ENCODE results near the gene PIK3CD. TPM values are rescaled to one million over a fixed set of nuclear protein-coding genes. Genes with fewer than 3 reads are reported as not detected.
A peak's percentile ranks its signal among the peaks of the same experiment; 100 is the strongest.

Gene PIK3CD
- total RNA-seq, 2 experiments from 2014 or later, result 13.6 to 37.1 TPM

- peak overlapping the region; percentile 86 for H3K4me2 ChIP-seq (ENCODE audit: low read length)
- no peaks in the 10 kb centered on the region for H4K20me1 ChIP-seq (ENCODE audit: insufficient read depth, low read length)
- no peak overlapping the region for H3K4me3 ChIP-seq (ENCODE audit: low read depth, low read length, poor library complexity, severe bottlenecking)
- peak; percentile 18 for DNase-seq (ENCODE audit: low spot score)
- no peaks in the 10 kb centered on the region for H3K9me3 ChIP-seq (ENCODE audit: low read length)
- no peaks in the 10 kb centered on the region for H3K36me3 ChIP-seq (ENCODE audit: insufficient read depth, low read length)
- H3K4me1 ChIP-seq (ENCODE audit: insufficient read depth, low read length, poor library complexity, severe bottlenecking), result peaks cover 51% of the 10 kb centered on the region
- H2AFZ ChIP-seq (ENCODE audit: low read length), result peak overlapping the region; percentile 57; the same call in 1 of the 2 replicates
- TF ChIP-seq EZH2phosphoT487 (IDR thresholded peaks at IDR 0.05; ENCODE audit: borderline replicate concordance, low read depth, low read length) (no peak), CTCF (conservative IDR thresholded peaks at IDR 0.05; ENCODE audit: low read length) (no peak)
- peak overlapping the region; percentile 42 for H3K27ac ChIP-seq (ENCODE audit: low read depth, low read length, poor library complexity, severe bottlenecking)
- H3K9me2 ChIP-seq (ENCODE audit: insufficient read depth, low read length), result no peaks in the 10 kb centered on the region
- no TSS peak for BruUV-seq (replicated peaks)
- intact Hi-C loops (cut with micrococcal nuclease; ENCODE audit: unreplicated experiment), result loop anchor here (2.0 kb wide), 2 partner anchors 33 to 63 kb away; no protein-coding TSS in a partner anchor
- ChIA-PET POLR2A (interaction anchor here (0.6 to 1.6 kb wide), 14 partner anchors 11 to 1141 kb away, joined by 3 to 8 read pairs (median 3); no protein-coding TSS in a partner anchor), CTCF (ENCODE audit: unreplicated experiment) (interaction anchor here (1.2 kb wide), 2 partner anchors 23 to 39 kb away, joined by 3 read pairs; no protein-coding TSS in a partner anchor)
- no peaks in the 10 kb centered on the region for H3K79me2 ChIP-seq (ENCODE audit: insufficient read depth, low read depth, low read length)
Observed at GRCh38 chr1:9653491-9654050, 2.0 kb downstream of the PIK3CD start.

DNA sequence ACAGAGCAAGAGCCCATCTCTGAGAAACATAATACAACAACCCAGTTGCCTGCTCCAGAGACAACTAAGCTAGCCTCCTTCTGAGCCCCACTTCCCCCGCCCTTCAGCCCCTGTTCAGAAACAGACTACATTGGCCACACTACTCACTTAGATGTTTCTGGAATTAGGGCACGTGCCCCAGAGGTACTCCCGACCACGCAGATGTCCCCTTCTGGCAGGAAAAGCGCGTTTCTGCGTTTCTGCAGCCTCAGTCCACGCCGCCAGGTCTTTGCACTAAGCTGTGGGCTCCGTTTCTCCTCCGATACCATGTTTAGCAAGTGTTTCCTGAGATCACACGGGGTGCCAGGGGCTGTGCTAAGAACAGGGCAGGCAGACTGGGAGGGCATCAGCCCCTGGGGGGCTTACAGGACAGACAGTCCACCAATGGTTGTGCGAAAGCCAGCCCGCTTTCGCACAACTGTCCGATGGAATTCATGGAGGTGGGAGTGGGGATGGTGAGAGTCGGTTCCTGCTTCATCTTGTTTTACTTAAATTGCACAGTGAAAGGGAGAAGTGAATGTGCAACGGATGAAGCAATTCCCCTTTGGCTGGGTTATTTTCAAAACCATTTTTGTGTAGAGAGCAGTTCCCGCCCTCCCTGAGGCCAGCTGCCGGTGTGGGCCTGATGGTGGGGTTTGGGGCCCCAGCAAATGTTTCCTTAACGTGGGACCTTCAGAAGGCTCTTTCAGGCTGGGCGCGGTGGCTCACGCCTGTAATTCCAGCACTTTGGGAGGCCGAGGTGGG is 2.7 kb downstream of the PIK3CD start:
- Histone ChIP-seq H3K4me2 (ENCODE audit: low read length) (peak overlapping the region; percentile 86), H3K4me1 (ENCODE audit: insufficient read depth, low read length, poor library complexity, severe bottlenecking) (peaks cover 51% of the 10 kb centered on the region), H3K9me2 (ENCODE audit: insufficient read depth, low read length) (no peaks in the 10 kb centered on the region), H3K4me3 (ENCODE audit: low read depth, low read length, poor library complexity, severe bottlenecking) (peak overlapping the region; percentile 5), H3K36me3 (ENCODE audit: insufficient read depth, low read length) (no peaks in the 10 kb centered on the region), H2AFZ (ENCODE audit: low read length) (peak overlapping the region; percentile 57; the same call in 1 of the 2 replicates), H4K20me1 (ENCODE audit: insufficient read depth, low read length) (no peaks in the 10 kb centered on the region), H3K9me3 (ENCODE audit: low read length) (no peaks in the 10 kb centered on the region), H3K79me2 (ENCODE audit: insufficient read depth, low read depth, low read length) (no peaks in the 10 kb centered on the region), H3K27ac (ENCODE audit: low read depth, low read length, poor library complexity, severe bottlenecking) (peak overlapping the region; percentile 42)
- BruUV-seq (replicated peaks), result no TSS peak
- ChIA-PET CTCF (ENCODE audit: unreplicated experiment) (interaction anchor here (0.8 to 1.2 kb wide), 4 partner anchors 24 to 38 kb away, joined by 3 read pairs; no protein-coding TSS in a partner anchor), POLR2A (interaction anchor here (0.6 to 1.6 kb wide), 12 partner anchors 11 to 1721 kb away, joined by 3 to 8 read pairs (median 3); no protein-coding TSS in a partner anchor)
- intact Hi-C loops (cut with micrococcal nuclease; ENCODE audit: unreplicated experiment), result loop anchor here (2.0 kb wide), 2 partner anchors 33 to 63 kb away; no protein-coding TSS in a partner anchor
- no peak for TF ChIP-seq CTCF (conservative IDR thresholded peaks at IDR 0.05; ENCODE audit: low read length)
- TF ChIP-seq EZH2phosphoT487 (IDR thresholded peaks at IDR 0.05; ENCODE audit: borderline replicate concordance, low read depth, low read length), result no peak
- DNase-seq (ENCODE audit: low spot score), result peak; percentile 37
